NCI-H2196 (cell line): ENCODE data around the gene CRISPLD2.
"Not testable (repeated sequence)": the region's sequence is repeated elsewhere in the genome, so short reads cannot be mapped to it uniquely, and the experiment has no call there.

Experiments
- DNase-seq: peaks from one replicate; lab custom pipeline; 2025; ENCODE audit not compliant: unreplicated experiment; lab: John Stamatoyannopoulos, UW

The CRISPLD2 gene

DNA sequence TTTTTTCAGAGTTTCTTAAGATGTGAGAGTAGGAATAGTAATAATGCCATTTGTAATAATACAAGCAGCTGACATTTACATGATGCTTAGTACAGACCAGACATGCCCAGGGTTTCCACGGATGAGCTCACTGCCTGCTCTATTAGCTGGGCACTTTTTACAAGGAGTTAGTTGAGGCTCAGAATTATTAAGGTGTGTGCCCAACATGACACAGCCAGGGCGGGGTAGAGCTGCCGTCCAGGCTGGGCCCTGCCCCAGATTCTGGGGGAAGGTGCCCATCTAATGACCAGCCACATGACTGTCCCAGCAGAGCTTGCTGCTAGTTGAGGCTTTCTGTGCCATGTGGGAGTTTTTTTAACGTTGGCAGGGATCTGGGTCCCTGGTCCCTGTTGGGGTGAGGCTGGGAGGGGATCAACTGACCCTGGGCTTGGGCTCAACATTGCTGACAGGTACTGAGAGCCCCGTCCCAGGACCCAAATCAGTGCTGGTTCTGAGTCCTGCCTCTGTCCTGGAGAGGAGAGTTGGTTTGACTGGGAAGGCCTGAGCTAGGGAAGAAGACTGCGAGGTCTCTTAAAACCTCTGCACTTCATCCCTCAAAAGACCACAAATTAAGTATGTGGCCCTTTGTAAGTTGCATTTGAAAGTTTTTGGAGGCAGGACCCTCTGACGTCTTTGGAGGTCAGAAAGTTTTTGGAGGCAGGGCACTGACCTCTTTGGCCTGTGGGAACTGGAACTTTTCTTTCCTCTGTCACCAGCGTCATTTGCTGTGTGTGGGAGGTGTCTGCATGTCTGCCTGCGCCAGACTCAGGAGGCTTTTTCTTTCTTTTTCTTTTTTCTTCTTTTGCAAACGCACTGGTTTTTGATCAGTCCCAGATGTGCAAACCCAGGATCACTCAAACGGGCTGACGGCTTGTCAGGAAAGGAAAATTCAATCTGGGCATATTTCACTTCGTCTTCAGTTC is 2.2 kb downstream of the CRISPLD2 start:
- no peak for DNase-seq

DNA sequence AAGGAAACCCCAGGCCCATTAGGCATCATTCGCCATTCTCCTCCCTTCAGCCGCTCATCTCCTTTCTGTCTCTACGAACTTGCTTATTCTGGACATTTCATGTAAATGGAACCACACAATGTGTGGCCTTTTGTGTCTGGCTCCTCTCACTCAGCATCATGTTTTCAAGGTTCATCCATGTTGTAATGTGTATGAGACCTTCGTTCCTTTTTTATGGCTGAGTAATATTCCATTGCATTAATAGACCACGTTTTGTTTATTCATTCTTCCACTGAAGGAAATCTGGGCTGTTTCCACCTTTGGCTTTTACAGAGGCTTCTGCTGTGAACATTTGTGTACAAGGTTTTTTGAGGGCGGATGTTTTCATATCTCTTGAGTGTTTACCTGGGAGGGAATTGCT is 3.2 kb downstream of the CRISPLD2 start:
- DNase-seq, result no peak

DNA sequence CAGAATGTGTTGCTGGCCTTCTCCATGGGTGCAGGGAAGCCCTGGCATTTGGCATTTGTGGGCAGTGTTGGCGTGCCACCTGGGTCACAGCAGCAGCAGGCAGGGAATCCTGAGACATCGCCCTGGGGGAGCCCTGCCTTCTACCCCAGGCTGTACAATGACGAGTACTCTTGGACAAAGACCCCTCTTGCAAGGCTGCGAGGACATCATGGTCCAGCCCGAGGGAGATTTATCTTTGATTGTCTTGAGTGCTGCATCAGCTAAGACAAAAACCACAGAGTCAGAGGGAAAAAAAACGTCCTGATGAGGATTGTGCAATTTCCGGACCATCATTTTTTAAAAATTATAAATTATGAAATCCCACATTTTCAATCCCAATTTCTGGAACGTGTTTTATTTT is 3.7 kb downstream of the CRISPLD2 start:
- no peak for DNase-seq

DNA sequence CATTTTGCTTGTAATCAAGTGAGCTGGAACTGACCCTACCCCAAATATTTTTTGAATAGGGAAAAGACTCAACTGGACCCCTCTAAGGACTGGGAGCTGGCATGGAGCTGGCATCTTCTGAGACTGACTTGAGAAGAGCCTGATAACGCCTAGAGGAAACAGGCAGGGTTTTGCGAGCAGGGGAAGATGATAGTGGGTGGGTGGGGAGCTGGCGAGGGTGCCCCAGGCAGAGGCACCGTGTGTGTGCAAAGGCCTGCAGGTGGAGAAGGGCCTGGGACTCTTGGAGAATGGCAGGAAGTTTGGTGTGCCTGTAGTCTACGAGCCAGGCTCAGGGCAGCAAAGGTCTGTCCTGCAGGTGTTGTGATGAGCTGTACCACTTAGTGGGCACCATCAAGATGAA is 4.1 kb downstream of the CRISPLD2 start:
- DNase-seq, result no peak

DNA sequence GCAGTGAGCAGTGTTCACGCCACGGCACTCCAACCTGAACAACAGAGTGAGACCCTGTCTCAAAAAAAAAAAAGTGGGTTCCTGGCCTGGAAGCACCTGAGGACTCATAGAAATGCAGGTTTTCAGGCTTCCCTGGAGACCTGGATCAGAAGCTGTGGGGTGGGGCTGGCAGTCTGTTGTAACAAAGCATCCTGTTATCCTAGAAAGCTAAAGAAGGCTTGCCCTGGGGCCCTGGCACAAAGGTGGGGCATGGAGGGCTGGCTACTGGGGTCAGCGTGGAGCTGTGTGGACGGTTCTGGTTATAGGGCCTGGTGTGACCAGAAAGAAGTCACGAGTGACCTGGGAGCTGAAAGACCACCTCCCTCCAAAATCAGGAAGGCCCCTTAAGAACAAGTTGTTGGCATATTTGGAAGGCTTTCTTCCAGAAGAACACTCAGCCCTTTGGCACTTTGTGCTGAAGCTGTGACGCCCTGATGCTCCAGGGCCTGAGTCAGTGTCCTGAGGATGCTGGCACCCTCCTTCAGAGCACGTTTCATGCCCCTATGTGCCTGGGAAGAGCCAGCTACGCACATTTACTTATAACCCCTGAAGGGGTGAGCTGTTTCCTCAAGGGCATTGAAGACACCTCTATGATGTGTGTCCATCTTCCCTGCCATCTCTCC is 6.2 kb downstream of the CRISPLD2 start:
- DNase-seq, result no peak

DNA sequence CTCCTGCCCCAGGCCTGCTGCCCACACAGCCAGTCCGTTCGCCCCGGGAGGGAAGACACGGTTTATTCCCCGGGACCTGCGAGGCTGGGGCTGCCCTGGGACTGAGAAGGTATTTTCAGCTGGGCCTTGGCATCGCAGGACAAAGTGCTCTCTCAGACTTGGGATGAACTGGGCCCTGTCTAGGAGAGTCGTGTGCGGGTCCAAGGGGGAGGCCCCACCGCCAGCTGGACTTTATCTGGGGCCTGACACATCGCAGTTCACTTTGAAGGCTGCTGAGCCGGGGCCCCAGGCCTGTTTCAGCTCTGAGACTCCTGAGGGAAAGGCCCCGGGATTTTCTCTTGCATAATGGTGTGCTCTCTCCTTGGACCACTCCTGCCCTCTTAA is 6.8 kb downstream of the CRISPLD2 start:
- DNase-seq, result no peak

DNA sequence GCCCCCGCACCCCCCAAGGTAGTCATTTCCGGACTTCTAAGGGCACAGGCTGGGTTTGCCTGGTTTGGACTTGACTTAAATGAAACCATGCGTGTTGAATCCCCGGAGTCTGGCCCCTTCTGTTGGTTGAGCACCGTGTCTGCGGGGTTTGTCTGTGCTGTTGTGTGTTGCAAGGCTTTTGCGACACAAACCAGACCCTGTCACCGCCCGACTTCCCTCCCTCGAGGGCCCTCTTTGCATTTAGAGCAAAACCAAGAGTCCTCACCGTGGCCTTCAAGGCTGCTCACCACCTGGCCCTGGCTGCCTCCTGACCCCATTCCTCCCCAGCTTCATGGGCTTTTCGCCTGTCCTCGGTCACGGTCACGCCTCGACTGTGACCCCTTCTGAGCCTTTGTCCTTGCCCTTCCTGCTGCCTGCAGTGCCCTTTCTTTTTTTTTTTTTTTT is 7.4 kb downstream of the CRISPLD2 start:
- DNase-seq, result no peak

DNA sequence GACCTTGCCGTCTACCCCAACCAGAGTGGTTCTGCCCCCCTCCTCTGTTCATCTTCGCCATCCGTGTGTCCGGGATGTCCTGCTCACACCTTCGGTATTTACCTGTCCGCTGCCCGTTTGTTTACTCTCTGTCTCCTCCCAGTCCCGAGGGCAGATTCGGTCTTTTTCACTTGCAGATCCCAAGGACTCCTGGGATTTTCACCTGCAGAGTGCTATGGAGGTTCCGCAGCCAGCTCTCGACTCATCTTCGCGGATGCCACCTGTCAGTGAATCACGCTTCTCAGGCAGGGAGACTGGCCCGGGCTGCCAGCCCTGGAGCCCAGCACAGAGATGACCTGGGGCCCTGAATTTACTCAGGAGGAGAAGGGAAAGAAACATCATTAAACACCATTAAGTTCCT is 8.1 kb downstream of the CRISPLD2 start:
- DNase-seq, result no peak

DNA sequence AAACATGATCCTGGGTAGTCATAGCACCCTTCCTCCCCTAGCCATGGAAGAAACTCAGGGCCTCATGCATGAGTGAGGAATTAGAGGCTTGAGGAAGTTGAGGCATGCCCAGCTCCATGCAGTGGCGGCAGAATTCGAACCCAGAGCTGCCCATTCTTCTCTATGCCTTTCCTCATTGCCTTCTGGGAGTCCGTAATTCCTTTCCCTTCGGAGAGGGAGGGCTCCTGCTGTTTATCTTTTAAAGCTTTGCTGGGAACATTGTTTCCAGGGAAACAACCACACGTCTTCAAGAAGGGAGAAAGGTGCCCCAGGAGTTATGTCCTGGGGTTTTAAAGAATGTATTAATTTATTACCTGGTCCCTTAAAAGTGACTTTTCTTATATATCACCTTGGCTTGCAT is 8.5 kb downstream of the CRISPLD2 start:
- DNase-seq, result no peak

DNA sequence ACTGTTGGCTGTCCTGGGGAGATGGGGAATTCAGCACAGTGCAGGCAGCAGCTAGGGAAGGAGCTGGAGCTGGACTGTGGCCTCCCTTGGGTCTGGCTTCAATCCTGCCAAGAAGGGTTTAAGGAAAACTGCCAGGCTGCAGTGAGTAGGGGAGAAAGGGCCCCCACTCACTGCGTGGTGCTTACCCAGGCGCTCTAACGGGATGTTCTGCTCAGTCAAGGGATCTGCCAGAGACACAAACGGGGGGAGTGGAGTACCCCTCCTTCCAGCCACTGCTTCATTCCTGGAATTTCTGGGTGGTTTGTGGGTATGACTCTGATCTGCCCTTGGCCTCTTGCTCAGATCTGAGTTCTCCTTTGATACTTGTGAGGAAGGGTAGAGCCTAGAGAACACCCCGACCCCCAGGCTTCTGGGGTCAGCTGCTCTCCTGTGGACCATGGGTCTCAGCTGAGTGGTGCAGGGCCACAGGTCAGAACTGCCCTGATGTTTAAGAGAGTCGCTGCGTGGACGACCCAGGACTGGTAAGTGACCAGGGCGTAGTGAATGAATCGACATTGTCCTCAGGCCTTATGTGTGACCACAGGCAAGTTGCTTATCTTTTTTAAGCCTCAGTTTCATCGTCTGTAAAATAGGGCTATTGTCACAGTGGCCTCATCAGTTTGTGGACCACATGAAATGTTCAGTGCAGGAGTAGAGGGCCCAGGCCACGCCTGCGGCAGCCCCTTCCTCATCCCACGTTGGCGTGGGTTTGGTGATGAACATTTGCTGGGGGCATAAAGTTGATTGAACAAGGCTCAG is 9.6 kb downstream of the CRISPLD2 start:
- DNase-seq, result no peak

DNA sequence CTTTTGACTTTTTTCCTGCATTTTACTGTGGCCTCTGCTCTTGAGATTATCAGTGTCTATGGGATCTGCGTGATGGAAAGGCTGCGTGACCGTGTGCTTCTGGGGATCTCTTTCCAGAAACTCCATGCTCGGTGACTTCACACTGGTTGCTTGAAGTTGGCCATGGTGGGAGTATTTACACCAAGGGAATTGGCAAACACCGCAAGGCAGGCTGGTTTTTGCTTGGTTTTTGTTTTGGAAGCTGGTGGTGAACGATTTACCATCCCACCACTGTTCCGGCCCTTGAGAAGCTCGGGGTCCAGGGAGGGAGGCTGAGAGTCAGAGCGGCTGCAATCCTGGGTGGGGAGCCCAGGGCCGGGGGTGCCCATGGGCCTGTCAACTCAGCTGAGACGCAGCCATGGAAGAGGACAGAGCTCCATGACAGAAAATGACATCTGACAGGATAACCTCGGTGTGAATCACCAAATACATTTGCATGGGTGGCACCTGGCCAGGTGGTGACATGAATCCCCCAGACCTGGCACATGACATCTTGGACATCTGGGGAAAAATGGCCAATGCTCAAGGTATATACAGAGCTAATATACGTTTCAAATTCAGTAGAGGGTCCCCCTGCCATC is 11.1 kb downstream of the CRISPLD2 start:
- no peak for DNase-seq

DNA sequence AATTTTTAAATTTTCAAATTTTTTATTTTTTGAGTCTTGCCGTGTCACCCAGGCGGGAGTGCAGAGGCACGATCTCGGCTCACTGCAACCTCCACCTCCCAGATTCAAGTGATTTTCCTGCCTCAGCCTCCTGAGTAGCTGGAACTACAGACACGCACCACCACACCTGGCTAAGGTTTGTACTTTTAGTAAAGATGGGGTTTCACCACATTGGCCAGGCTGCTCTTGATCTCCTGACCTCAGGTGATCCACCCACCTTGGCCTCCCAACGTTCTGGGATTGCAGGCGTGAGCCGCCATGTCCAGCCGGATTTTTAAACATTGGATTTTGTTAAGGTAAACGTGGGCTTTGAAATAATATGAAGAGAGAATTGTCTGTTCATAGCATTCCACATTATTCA is 11.9 kb downstream of the CRISPLD2 start:
- DNase-seq, result not testable (repeated sequence)

DNA sequence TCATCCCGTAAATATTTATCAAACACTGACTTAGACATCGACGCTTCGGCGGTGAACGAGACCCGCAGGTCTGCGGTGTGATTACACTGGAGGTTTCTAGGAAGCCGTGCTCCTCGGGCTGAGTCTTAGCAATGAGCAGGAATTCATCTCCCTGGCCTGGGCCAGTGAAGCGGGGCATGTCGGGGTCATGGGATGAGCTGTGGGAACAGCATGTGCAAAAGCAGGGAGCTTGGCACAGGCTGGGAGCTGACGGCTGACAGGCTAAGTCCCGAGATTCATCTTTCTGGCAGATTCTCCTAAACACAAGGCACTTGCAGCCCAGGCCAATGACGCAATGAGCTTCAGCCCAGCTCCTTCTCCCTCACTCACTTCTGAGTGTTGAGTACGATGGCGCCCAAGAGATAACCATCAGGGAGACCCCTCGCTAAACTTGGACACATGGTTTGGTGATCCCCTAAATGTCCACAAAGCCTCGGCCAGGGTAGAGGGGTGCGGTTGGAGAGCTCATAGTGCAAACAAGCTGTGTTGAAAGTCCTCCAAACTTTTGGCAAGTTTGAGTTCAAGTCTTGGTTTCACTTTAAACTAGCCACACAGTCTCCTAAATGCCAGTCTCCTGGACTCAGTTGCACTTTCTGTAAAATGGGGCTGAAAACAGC is 12.8 kb downstream of the CRISPLD2 start:
- no peak for DNase-seq

DNA sequence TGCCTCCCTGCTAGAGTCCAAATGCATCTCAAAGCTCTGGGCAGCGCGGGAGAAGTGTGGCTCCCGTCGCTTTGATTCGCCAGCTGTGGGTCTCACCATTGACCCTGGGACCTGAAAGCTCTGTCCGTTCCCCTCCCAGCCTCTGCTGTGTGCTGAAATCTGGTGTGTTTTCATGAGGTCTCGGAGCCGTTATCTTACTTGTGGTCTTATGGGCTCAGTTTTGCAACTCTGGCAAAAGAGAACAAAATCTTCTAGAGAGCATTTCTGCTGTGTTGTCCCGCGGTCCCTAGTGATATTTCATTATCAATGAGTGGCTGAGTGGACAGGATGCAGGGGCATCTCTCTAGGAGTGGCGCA is 13.3 kb downstream of the CRISPLD2 start:
- no peak for DNase-seq

DNA sequence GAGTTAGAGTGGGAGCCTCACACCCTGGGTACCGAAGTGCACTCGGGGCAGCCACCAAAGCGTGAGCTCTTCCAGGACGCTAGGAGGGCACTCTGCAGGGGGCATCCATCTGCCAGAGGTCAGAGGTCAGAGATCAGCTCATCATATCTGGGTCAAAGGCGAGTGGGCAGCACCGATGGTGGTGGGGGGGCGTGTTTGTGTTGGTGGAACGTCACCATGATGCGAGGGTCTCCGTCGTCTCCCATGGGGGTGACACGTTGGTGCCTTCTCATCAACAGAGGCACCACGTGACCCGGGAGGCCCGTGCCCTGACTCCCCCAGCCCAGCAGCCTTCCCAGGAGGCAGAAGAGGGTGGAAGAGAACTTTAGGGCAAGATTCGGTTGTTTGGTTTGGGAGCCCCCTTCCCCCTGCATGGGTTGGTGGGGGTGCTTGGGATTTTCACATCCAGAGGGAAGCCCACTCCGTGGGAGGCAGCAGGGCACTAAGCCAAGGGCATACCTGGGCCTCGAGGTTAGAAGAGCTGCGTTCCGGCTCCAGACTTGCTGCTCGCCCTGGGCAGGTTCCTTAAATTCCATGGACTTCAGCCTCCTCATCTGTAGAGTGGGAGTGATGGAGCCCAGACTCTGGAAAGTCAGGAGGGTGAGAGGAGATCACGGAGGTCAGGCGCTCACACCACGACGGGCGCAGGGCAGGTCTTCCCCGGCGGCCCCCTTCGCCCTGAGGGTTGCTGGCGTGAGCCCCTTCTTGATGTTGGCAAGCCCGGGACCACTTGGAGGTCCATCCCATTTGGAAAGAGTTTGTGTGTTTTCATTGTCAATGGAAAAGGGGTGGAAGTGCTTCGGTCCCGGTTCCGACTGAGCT is 14.0 kb downstream of the CRISPLD2 start:
- no peak for DNase-seq

DNA sequence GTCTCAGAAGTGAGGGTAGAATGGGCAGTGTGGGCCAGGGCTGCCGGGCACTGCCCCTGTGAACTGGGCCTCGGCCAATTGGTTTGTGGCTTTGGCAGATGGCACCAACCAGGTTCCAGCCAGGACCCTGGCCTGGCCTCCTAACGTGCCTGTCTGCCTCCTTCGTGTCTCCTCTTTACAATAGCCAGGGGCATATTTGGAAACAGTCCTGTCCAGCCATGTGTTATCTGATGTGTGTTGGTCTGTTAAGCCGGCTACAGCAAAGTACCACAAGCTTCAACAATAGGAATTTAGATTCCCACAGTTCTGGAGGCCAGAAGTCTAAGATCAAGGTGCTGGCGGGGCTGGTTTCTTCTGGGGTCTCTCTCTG is 14.6 kb downstream of the CRISPLD2 start:
- no peak for DNase-seq

DNA sequence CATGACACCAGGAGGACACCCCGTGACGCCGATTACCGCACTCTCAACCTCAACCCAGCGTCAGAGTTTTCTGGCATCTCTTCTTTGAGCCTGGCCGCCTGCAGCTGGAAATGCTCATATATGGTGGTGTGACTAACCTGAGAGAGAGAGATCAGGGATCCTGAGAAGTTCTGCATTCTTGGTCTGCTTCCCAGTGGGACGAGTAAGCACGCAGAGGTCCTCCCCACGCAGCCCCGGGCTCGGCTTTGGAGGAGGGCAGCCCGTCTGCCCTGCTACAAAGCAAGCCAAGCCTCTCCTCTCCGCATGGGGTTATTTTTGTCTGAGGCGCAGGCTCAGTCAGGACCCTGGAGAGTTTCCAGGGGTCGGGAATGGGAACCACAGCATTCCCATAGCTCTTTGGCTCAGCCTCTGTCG is 16.5 kb downstream of the CRISPLD2 start:
- DNase-seq, result no peak

DNA sequence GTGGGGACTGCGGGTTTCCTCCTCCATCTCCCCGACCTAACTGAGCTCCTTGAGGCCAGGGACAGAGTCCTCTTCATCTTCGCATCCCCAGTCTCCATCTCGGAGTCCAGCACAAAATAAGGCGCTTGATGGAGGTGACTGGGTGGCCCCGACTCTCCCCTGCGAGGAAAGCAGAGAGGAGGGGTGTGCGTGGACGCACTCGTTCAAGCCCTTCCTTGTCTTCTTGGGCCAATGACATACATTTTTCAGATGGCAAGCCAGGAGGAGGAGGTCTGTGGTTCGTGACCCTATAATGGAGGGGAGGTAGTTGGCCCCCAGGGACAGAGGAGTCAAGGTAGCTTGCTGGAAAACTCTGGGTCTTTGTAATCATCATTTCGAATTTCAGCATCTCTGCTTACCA is 17.2 kb downstream of the CRISPLD2 start:
- DNase-seq, result no peak

DNA sequence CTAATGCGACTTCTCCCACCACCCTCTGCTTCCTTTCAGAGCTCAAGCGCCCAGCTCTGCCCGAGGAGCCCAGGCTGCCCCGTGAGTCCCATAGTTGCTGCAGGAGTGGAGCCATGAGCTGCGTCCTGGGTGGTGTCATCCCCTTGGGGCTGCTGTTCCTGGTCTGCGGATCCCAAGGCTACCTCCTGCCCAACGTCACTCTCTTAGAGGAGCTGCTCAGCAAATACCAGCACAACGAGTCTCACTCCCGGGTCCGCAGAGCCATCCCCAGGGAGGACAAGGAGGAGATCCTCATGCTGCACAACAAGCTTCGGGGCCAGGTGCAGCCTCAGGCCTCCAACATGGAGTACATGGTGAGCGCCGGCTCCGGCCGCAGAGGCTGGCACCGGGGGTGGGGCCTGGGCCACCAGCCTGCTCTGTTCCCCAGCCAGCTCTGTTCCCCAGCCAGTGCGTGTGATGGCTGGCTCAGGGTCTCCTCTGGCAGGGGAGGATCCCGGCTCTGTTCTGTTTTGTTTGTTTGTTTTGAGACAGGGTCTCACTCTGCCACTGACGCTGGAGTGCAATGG is 18.7 kb downstream of the CRISPLD2 start:
- no peak for DNase-seq

DNA sequence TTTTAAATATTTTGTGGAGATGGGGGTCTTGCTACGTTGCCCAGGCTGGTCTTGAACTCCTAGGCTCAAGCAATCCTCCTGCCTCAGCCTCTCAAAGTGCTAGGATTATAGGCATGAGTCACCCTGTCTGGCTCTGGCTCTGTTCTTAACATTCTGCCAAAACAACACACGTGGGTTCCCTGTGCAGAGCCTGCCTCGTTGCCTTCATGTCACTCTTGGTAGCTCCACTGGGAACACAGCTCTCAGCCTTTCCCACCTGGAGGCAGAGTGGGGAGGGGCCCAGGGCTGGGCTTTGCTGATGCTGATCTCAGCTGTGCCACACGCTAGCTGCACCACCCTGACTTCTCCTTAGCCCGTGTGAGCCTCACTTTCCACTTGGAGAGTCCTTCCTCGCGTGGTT is 19.3 kb downstream of the CRISPLD2 start:
- DNase-seq, result no peak
